HG03442 (cell line): ENCODE measurements around the gene CASQ2.

Experiments
- ATAC-seq: cut with Tn5 transposase; IDR thresholded peaks from one replicate; pipeline ENCODE4 v1.9.1; 2021; ENCODE audit warnings: mild to moderate bottlenecking, moderate library complexity; ENCODE audit not compliant: unreplicated experiment

CASQ2 gene

GRCh38 chr1:115668579-115668978 lies 99.9 kb downstream of the CASQ2 start:
- ATAC-seq = no peak

DNA sequence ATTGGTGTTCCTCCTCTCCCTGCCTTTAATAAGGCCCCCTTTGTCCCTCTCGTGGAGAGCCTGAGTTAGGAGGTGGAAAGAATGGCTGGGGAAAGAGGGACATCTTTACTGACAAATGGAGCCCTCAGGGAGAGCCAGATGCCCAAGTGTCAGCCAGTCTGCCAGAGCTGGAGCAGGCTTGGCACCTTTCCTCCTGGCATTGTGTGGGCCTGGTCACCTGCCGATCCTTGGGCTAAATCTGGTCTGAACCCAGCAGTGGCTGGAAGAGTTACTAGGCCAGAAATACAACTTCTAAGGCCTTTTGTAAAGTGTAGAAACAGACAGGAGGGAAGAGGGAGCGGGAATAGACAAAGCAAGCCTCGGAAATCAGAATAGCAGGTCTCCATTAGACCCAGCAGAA lies 101.8 kb downstream of the CASQ2 start:
- ATAC-seq = no peak

GRCh38 chr1:115666206-115666605 lies 102.3 kb downstream of the CASQ2 start:
- ATAC-seq = no peak

GRCh38 chr1:115665319-115666096 lies 103.0 kb downstream of the CASQ2 start:
- ATAC-seq = no peak

- ATAC-seq = no peak
These were observed 107.4 kb downstream of the CASQ2 start for GRCh38 chr1:115661157-115661556.

- ATAC-seq = no peak
These were observed 108.4 kb downstream of the CASQ2 start for GRCh38 chr1:115660151-115660550.

DNA sequence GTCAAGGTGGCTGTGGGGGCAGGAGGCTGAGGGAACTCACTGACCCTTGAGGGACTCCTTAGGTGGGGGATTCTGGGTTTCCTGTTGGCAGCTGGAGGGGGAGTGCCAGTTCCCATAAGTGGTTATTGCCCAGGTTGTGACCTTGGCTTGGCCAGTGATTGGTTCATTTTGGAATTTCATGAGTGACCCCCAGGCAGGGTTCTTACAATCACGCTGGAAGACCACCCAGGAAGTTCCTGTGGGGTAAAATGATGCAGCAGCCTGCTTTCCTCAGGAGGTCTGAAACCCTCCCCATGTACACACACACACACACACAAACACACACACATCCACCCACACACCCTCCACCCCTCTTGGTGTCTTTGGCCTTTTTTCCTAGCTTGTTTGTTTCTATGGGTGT lies 109.9 kb downstream of the CASQ2 start:
- no peak for ATAC-seq

- ATAC-seq = no peak
These were observed 111.9 kb downstream of the CASQ2 start for GRCh38 chr1:115656461-115657077.

GRCh38 chr1:115655916-115656315 lies 112.6 kb downstream of the CASQ2 start:
- no peak for ATAC-seq

- ATAC-seq = no peak
These were observed 113.2 kb downstream of the CASQ2 start for GRCh38 chr1:115655306-115655663.

DNA sequence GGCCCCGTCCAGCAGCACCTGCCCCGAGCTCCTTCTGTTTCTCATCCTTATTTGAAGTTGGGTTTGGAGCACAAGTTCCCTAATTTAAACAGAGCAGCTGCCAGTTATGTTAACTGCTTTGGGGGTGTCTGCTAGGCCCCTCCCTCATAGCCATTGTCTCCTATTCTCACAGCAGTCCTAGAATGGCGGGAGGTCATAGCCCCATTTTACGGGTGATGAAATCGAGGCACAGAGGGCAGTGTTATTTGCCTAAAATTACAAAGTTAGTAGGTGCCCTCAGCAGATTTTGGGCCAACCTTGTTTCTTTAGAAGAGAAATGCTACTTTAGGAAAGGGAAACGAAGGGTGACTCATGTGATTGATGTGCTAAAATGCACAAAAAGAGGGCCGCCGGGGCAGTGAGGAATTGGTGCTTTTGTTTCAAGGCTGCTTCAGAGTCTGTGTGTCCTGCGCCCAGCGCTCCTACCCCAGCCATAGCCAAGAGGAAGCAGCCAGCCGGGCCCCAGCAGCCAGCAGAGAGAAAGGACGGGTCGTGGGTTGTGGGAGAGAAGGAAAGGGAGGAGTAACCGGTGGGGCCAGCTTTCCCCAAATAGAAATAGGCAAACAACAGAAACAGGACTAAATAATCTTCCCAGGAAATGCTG lies 113.7 kb downstream of the CASQ2 start:
- no peak for ATAC-seq

GRCh38 chr1:115654125-115654524 lies 114.4 kb downstream of the CASQ2 start:
- ATAC-seq = no peak

- no peak for ATAC-seq
These were observed 116.2 kb downstream of the CASQ2 start for GRCh38 chr1:115652236-115652788.

- no peak for ATAC-seq
These were observed 117.1 kb downstream of the CASQ2 start for GRCh38 chr1:115651391-115651790.

- no peak for ATAC-seq
These were observed 117.6 kb downstream of the CASQ2 start for GRCh38 chr1:115650961-115651360.
